ENCODE data around the gene TMEM97. TPM values are rescaled to one million over a fixed set of nuclear protein-coding genes. Genes with fewer than 3 reads are reported as not detected.

Gene TMEM97
- total RNA-seq, 2 experiments from 2014 or later, result 2.6 to 3.7 TPM

- Mint-ChIP-seq H3K27me3 (no peaks in the 10 kb centered on the region), H3K4me1 (ENCODE audit: low read depth) (peaks cover 31% of the 10 kb centered on the region)
- CTCF ChIA-PET, result no interaction called here
Observed at GRCh38 chr17:28340374-28340773, 21.4 kb downstream of the TMEM97 start.

GRCh38 chr17:28341516-28341915, 22.5 kb downstream of the TMEM97 start:
- H3K4me1 ChIP-seq (ENCODE audit: insufficient read depth, low read length), result peaks cover 7% of the 10 kb centered on the region
- Mint-ChIP-seq H3K9me3 (no peaks in the 10 kb centered on the region), H3K27ac (no peak overlapping the region), H3K36me3 (ENCODE audit: low read depth) (peaks cover 59% of the 10 kb centered on the region), H3K4me1 (ENCODE audit: low read depth) (peaks cover 21% of the 10 kb centered on the region), H3K27me3 (no peaks in the 10 kb centered on the region), H3K4me3 (no peak overlapping the region)
- DNase-seq (no peak), ATAC-seq (ENCODE audit: poor library complexity) (no peak)
- H3K4me3 ChIP-seq (ENCODE audit: low read length), result no peak overlapping the region
- intact Hi-C loops (cut with DNase I, micrococcal nuclease), result no loop called here
- H3K27me3 ChIP-seq (ENCODE audit: control insufficient read depth in 1 of 2, insufficient read depth in 2 of 2, low read length in 2 of 2), result no peaks in the 10 kb centered on the region
- peaks cover 73% of the 10 kb centered on the region for H3K36me3 ChIP-seq (ENCODE audit: insufficient read depth, low read length)
- no peak overlapping the region for H3K27ac ChIP-seq (ENCODE audit: low read depth in 1 of 2, low read length in 2 of 2)
- H3K9me3 ChIP-seq (ENCODE audit: control insufficient read depth in 1 of 2, insufficient read depth in 1 of 2, low read length in 2 of 2), result peaks cover 0 to 3% of the 10 kb centered on the region in 2 experiments
- ChIA-PET CTCF (no interaction called here), POLR2A (no interaction called here)
- TF ChIP-seq, protein P1, sequence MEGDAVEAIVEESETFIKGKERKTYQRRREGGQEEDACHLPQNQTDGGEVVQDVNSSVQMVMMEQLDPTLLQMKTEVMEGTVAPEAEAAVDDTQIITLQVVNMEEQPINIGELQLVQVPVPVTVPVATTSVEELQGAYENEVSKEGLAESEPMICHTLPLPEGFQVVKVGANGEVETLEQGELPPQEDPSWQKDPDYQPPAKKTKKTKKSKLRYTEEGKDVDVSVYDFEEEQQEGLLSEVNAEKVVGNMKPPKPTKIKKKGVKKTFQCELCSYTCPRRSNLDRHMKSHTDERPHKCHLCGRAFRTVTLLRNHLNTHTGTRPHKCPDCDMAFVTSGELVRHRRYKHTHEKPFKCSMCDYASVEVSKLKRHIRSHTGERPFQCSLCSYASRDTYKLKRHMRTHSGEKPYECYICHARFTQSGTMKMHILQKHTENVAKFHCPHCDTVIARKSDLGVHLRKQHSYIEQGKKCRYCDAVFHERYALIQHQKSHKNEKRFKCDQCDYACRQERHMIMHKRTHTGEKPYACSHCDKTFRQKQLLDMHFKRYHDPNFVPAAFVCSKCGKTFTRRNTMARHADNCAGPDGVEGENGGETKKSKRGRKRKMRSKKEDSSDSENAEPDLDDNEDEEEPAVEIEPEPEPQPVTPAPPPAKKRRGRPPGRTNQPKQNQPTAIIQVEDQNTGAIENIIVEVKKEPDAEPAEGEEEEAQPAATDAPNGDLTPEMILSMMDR (IDR thresholded peaks at IDR 0.05), result no peak

More at GRCh38 chr17:28340374-28340773, 21.4 kb downstream of the TMEM97 start:
- ATAC-seq (ENCODE audit: poor library complexity), result no peak
- Histone ChIP-seq H3K27ac (ENCODE audit: low read depth in 1 of 2, low read length in 2 of 2) (no peak overlapping the region), H3K4me1 (ENCODE audit: insufficient read depth, low read length) (peaks cover 16% of the 10 kb centered on the region), H3K27me3 (ENCODE audit: control insufficient read depth in 1 of 2, insufficient read depth in 2 of 2, low read length in 2 of 2) (no peaks in the 10 kb centered on the region), H3K36me3 (ENCODE audit: insufficient read depth, low read length) (peaks cover 62% of the 10 kb centered on the region), H3K4me3 (ENCODE audit: low read length) (no peak overlapping the region), H3K9me3 (ENCODE audit: control insufficient read depth in 1 of 2, insufficient read depth in 1 of 2, low read length in 2 of 2) (peaks cover 0 to 3% of the 10 kb centered on the region in 2 experiments)
- Mint-ChIP-seq H3K4me3 (no peak overlapping the region), H3K36me3 (ENCODE audit: low read depth) (peaks cover 52% of the 10 kb centered on the region), H3K9me3 (no peaks in the 10 kb centered on the region), H3K27ac (no peak overlapping the region)
- no peak for DNase-seq
- POLR2A ChIA-PET, result no interaction called here
- TF ChIP-seq, protein P1 (IDR thresholded peaks at IDR 0.05), result no peak
- intact Hi-C loops (cut with DNase I, micrococcal nuclease), result no loop called here

DNA sequence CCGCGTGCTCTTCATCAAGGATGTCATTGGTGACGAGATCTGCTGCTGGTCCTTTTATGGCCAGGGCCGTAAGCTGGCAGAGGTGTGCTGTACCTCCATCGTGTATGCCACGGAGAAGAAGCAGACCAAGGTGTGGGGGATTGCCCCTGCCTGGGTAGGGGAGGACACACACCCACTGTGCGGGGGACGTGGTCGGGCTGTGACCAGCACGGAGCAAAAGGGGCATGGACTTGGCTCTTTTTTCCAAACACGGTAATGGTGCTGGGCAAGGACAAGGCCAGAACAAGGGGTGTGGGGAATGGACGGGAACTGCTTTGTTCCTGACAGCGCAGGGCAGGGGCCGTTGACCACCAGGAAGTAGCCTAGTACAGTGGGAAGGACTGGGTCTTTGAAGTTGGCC, 23.3 kb downstream of the TMEM97 start:
- H3K27me3 Mint-ChIP-seq, result no peaks in the 10 kb centered on the region
- Histone ChIP-seq H3K4me1 (ENCODE audit: insufficient read depth, low read length) (peaks cover 1% of the 10 kb centered on the region), H3K27me3 (ENCODE audit: control insufficient read depth in 1 of 2, insufficient read depth in 2 of 2, low read length in 2 of 2) (no peaks in the 10 kb centered on the region), H3K27ac (ENCODE audit: low read depth in 1 of 2, low read length in 2 of 2) (no peak overlapping the region), H3K4me3 (ENCODE audit: low read length) (no peak overlapping the region), H3K9me3 (ENCODE audit: control insufficient read depth in 1 of 2, insufficient read depth in 1 of 2, low read length in 2 of 2) (peaks cover 0 to 3% of the 10 kb centered on the region in 2 experiments), H3K36me3 (ENCODE audit: insufficient read depth, low read length) (peaks cover 81% of the 10 kb centered on the region)
- ATAC-seq (ENCODE audit: poor library complexity), result no peak
- H3K4me3 Mint-ChIP-seq, result no peak overlapping the region
- peaks cover 67% of the 10 kb centered on the region for H3K36me3 Mint-ChIP-seq (ENCODE audit: low read depth)
- H3K27ac Mint-ChIP-seq, result no peak overlapping the region
- ChIA-PET POLR2A (no interaction called here), CTCF (no interaction called here)
- intact Hi-C loops (cut with DNase I, micrococcal nuclease), result no loop called here
- peaks cover 13% of the 10 kb centered on the region for H3K4me1 Mint-ChIP-seq (ENCODE audit: low read depth)
- DNase-seq, result no peak
- TF ChIP-seq, protein P1 (IDR thresholded peaks at IDR 0.05), result no peak
- H3K9me3 Mint-ChIP-seq, result no peaks in the 10 kb centered on the region

All from CD4-positive, alpha-beta T cell (primary cell).